Fibroblast of lung (primary cell): ENCODE results near the gene FXYD6. TPM values are rescaled to one million over a fixed set of nuclear protein-coding genes. Genes with fewer than 3 reads are reported as not detected.

Experiments
- DNase-seq, 2 donors: peaks; one replicate each; pipeline versions ENCODE4 v3.0.0 to v3.0.0-alpha.2; 2010; ENCODE audit warnings: low read depth in 2 of 2
- H2AFZ ChIP-seq: 2 replicates; pipeline ENCODE4 v1.5.1; 2012; ENCODE audit warnings: low read length, control low read depth, inconsistent platforms
- H3K27ac ChIP-seq: 2 replicates; pipeline ENCODE4 v1.5.1; 2011; ENCODE audit warnings: low read length, control low read depth; ENCODE audit not compliant: insufficient read depth
- H3K27me3 ChIP-seq: 2 replicates; pipeline ENCODE4 v1.5.1; 2011; ENCODE audit warnings: mild to moderate bottlenecking, low read length; ENCODE audit not compliant: control insufficient read depth, insufficient read depth
- H3K36me3 ChIP-seq: 2 replicates; pipeline ENCODE4 v1.5.1; 2011; ENCODE audit warnings: low read length; ENCODE audit not compliant: control insufficient read depth, insufficient read depth
- H3K4me1 ChIP-seq: 2 replicates; pipeline ENCODE4 v1.5.1; 2011; ENCODE audit warnings: low read length; ENCODE audit not compliant: control insufficient read depth, insufficient read depth; ENCODE audit errors: extremely low read depth
- H3K4me2 ChIP-seq: 2 replicates; pipeline ENCODE4 v1.5.1; 2011; ENCODE audit warnings: low read length, control low read depth; ENCODE audit not compliant: insufficient read depth; ENCODE audit errors: extremely low read depth
- H3K4me3 ChIP-seq, 4 experiments: fragments of 200-600 bp in 1 of 4; sonication (generic) in 1 of 4; replicated peaks in 1 of 4; 2 replicates each; pipeline ENCODE4 v1.5.1; 2011 to 2016; ENCODE audit warnings: low read length in 4 of 4, low read depth in 3 of 4, mild to moderate bottlenecking in 3 of 4, control low read depth in 2 of 4, inconsistent platforms in 1 of 4, mixed read lengths in 1 of 4; ENCODE audit not compliant: insufficient read depth in 1 of 4; ENCODE audit errors: control extremely low read depth in 1 of 4
- H3K79me2 ChIP-seq: 2 replicates; pipeline ENCODE4 v1.5.1; 2012; ENCODE audit warnings: mild to moderate bottlenecking, low read length, inconsistent platforms; ENCODE audit not compliant: control insufficient read depth, insufficient read depth
- H3K9ac ChIP-seq: 2 replicates; pipeline ENCODE4 v1.5.1; 2011; ENCODE audit warnings: mild to moderate bottlenecking, low read length, control low read depth; ENCODE audit not compliant: insufficient read depth
- H3K9me3 ChIP-seq: 2 replicates; pipeline ENCODE4 v1.5.1; 2012; ENCODE audit warnings: low read depth, low read length; ENCODE audit not compliant: control insufficient read depth, insufficient read depth
- H4K20me1 ChIP-seq: 2 replicates; pipeline ENCODE4 v1.5.1; 2011; ENCODE audit warnings: low read length; ENCODE audit not compliant: control insufficient read depth, insufficient read depth; ENCODE audit errors: extremely low read depth
- CTCF ChIP-seq, 2 donors: IDR thresholded peaks in 1 of 2; conservative IDR thresholded peaks in 1 of 2; 1 replicate in 1 of 2; 2 replicates in 1 of 2; pipeline ENCODE4 v1.5.1; 2011 to 2012; ENCODE audit warnings: low read length in 2 of 2, control low read depth in 1 of 2, inconsistent platforms in 1 of 2, low read depth in 1 of 2, mild to moderate bottlenecking in 1 of 2
- EZH2 ChIP-seq: IDR thresholded peaks from 2 replicates; pipeline ENCODE4 v1.5.1; 2012; ENCODE audit warnings: low read length, control low read depth, mild to moderate bottlenecking; ENCODE audit errors: missing control alignments
- polyA plus RNA-seq, 2 donors: library from polyadenylated mRNA; depleted of rRNA in 1 of 2; stranded (reverse) in 1 of 2; unstranded in 1 of 2; fragments of >200 nt; gene quantifications; 2 replicates each; pipeline ENCODE4 v1.2.1, GENCODE V29; 2011 to 2012; ENCODE audit warnings: missing spikeins in 1 of 2
- total RNA-seq: library from RNA; depleted of rRNA; stranded (reverse); fragments of >200 nt; gene quantifications from 2 replicates; pipeline ENCODE4 v1.2.1, GENCODE V29; 2014

Gene FXYD6
- total and polyA plus RNA-seq, 2 donors (not counting 1 experiment from before 2014, with no cell fraction given) = 0.43 to 5.1 TPM

GRCh38 chr11:117849781-117850414 is 26.6 kb downstream of the FXYD6 start:
- no peaks in the 10 kb centered on the region for H3K9me3 ChIP-seq
- DNase-seq = no peak

DNA sequence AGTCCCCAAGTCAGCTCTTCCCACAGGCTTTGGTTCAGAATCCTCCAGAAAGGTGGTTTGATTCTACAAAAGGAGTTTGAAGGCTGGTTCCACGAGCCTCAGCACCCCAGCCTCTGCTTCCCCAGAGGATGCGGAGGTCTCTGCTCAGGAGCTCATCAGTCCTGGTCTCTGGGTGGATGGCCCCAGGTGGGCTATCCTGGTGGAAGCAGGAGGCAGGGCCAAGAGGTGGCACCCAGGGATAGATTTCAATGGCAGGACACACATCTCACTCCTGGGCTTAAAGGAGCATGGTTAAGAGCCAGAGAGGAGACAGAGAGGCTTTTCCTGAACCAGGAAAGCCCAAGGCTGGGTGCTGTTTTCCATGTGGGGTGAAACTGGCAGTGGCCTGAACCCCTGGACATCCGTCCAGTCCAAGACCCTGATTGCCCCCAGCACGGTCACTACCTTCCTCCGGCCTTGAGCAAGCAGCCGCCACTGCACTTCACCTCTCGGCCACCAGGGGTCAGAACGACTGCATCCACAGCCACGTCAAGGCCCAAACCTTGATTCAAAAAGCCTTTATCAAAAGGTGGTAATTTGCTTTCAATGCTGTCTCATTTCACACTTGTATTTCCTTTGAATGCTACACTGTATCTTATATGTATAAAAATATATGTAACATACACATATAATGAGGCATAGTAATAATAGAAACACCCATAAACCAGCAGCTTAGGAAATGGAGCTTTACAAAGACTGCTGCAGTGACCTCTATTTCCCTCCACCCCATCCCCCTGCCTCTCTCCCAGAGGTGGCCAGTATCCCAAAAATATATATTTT is 32.6 kb downstream of the FXYD6 start:
- peak; percentile 49 to 72 for DNase-seq

More at GRCh38 chr11:117849781-117850414, 26.6 kb downstream of the FXYD6 start:
- Histone ChIP-seq H2AFZ (no peak overlapping the region), H3K36me3 (no peaks in the 10 kb centered on the region), H3K27ac (no peak overlapping the region), H3K4me1 (no peaks in the 10 kb centered on the region), H3K4me2 (no peak overlapping the region), H3K4me3 (no peak overlapping the region), H3K27me3 (no peaks in the 10 kb centered on the region), H3K79me2 (no peaks in the 10 kb centered on the region), H4K20me1 (no peaks in the 10 kb centered on the region), H3K9ac (no peak overlapping the region)
- no peak for TF ChIP-seq EZH2

DNA sequence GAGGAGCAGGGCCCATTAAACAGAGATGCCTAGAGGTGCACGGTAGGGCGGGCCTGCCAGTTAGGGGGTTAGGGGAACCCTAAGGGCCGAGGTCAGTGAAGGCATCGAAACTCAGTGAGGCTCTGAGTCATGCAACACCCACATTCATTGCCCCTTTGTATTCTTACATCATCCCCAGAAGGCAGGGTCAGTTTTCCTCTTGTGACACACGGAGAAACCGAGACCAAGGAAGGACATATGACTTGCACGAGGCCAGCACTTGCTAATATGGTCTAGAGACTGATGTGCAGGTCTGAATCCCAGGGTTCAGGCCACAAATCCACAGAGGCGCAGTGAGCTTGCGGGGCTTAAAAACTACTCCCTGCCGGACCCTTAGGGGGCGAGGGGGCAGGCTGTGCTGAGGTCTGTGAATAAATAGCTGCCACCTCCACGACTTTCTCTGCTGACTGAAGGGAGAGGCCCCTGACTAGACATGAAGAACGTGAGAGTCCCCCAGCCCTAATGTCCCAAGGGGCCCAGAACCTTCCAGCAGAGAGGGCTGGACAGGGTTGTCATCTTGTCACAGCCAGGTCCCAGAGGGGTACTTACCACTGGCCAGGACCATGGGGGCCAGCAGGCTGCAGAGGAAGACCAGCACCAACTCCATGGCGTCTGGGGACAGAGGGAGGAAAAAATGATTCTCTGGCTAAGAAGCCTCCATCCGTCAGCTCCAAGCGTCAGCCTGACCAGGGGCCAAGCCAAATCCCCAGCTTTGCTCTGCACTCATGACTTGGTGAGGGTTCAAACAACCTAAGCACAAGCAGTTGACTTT is 34.1 kb downstream of the FXYD6 start:
- Histone ChIP-seq H3K4me2 (no peak overlapping the region), H3K9ac (no peak overlapping the region), H3K27me3 (no peaks in the 10 kb centered on the region), H3K4me3 (no peak overlapping the region), H2AFZ (no peak overlapping the region), H3K79me2 (no peaks in the 10 kb centered on the region), H3K9me3 (no peaks in the 10 kb centered on the region), H3K27ac (no peak overlapping the region), H4K20me1 (no peaks in the 10 kb centered on the region), H3K4me1 (no peaks in the 10 kb centered on the region), H3K36me3 (no peaks in the 10 kb centered on the region)
- no peak for TF ChIP-seq EZH2
- TF ChIP-seq CTCF (conservative IDR thresholded peaks at IDR 0.05 in 1 of 2, IDR thresholded peaks at IDR 0.05 in 1 of 2; ENCODE audit: low read depth in 1 of 2, low read length in 2 of 2) = no peak
- no peak for DNase-seq

More for the DNA sequence above, 32.6 kb downstream of the FXYD6 start:
- Histone ChIP-seq H3K9ac (no peak overlapping the region), H3K4me3 (no peak overlapping the region), H3K36me3 (no peaks in the 10 kb centered on the region), H3K4me1 (no peaks in the 10 kb centered on the region), H3K79me2 (no peaks in the 10 kb centered on the region), H4K20me1 (no peaks in the 10 kb centered on the region), H3K27ac (no peak overlapping the region), H3K9me3 (no peaks in the 10 kb centered on the region), H3K4me2 (no peak overlapping the region), H3K27me3 (no peaks in the 10 kb centered on the region), H2AFZ (no peak overlapping the region)
- TF ChIP-seq CTCF (conservative IDR thresholded peaks at IDR 0.05 in 1 of 2, IDR thresholded peaks at IDR 0.05 in 1 of 2; ENCODE audit: low read depth in 1 of 2, low read length in 2 of 2) (peak; percentile 98 to 99), EZH2 (no peak)
